HTR-8/SVneo (cell line): ENCODE data around the gene MEAK7.

Experiments used
- DNase-seq: peaks from one replicate; pipeline ENCODE4 v3.0.0; 2011; ENCODE audit warnings: low spot score, mixed read lengths; ENCODE audit not compliant: insufficient read length
- FAIRE-seq: peaks from 2 replicates; lab custom pipeline; 2011; peaks lifted over from hg19 to GRCh38; lab: Jason Lieb, UNC

Gene MEAK7

DNA sequence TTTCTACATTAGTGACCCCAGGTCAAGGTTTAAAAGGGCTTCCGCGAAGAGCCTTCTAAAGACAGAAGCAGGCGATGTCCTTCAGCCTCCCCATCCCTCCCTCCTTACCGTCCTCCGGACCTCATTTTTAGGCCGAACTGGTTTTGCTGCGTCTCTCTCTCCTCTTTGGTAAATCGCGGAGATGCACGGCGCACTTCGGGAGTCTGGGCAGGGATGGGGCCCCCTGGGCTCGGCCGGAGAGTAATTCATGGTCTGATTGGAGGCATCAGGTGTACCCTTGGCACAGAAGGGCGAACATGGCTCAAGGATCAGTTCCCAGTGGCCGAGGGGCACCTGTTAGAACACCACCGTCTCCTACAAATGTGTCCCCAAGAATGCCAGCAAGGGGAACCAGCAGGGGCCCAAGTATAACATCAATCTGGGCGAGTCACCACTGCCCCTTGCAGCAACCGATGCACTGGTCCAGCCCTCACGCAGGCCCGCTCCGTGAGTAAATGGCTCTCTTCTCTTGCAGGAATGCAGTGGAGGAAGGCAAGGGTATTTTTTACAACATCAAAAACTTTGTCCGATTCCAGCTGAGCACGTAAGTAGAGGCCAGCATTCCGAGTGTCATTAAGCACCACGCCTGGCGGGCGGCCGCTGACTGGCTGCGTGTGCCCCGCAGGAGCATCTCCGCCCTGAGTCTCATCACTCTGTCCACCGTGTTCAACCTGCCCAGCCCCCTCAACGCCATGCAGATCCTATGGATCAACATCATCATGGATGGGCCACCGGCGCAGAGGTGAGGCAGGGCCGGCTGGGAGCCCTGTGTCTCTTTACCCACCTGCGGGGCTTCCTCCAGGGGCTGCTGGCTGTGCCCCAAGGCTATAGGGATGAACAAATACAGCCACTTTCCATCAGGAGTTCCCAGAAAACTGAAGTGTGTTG is 45.6 kb downstream of the MEAK7 start:
- no peak for DNase-seq
- no peak for FAIRE-seq

DNA sequence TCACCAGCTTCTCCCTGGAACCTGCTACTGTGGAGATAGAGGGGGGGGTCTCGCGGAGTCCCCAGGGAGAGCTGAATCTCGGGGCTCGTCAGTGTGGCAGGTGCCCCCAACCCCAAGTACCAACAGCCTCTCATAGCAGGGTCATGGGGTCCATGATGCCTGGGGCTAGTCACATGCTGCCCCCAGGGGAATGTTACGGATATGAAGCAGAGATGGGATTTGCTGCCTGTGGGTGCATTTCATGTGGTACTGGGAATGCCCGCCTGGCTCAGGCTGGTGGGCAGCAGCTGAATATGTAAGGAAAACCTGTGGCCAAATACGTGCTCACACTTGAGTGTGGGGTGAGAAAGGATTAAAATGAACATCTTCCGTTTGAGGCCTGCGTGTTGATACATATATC is 49.4 kb downstream of the MEAK7 start:
- DNase-seq (no peak), FAIRE-seq (peak; percentile 23)
